HG02885 (cell line): ENCODE results near the gene CCDC112.
A peak's percentile ranks its signal among the peaks of the same experiment; 100 is the strongest.
"Not testable (repeated sequence)": the region's sequence is repeated elsewhere in the genome, so short reads cannot be mapped to it uniquely, and the experiment has no call there.

ENCODE experiments used
- ATAC-seq: cut with Tn5 transposase; IDR thresholded peaks from one replicate; pipeline ENCODE4 v1.9.1; 2021; ENCODE audit warnings: mild to moderate bottlenecking; ENCODE audit not compliant: unreplicated experiment, poor library complexity

Gene CCDC112

DNA sequence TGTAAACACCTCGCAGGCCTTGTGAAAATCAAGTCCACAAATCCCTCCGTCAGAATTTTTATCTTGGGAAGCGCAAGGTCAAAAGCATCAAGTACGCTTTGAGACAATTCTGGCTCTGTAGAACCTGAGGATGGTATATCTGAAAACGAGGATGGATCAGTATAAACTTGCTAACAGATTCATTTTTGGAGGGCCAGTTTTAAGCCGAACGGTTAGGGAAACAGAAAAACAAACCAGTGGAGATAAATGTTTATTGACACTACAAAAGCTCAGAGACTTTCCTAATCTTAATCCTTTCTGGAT, 33.4 kb downstream of the CCDC112 start:
- no peak for ATAC-seq

DNA sequence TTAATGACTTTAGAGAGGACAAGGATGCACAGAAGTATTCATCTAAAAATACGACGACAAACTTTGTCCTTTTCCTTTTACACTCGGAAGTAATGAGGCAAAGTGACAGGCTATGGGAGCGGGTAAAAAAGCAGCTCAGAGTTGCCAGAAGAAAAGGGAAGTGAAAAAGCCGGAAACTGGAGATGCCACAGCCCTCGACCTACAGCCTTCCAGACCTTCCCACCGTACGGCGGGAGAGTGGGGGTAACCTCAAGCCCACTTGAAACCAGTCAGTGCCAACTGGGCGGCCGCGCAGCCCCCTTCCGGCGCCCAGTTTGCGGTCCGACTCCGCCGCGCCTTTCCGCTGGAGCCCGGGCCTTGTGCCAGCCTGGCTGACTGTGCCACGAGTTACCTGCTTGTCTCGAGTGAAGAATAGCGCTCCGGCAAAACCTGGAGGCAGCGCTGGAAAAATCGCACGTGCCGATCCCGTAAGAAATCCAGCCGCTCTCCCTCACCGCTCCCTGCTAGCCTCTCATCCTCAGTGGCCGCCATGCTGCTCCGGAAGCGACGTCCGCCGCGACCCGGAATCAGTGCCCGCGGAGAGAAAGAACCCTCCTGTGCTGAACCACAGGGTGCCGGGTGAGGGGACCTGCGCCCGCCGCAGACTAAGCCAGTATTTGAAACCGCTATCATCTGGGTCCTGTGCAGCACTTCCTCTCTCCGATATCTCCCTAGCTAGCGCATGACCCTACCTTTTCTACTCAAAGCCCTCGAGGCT, 34.0 kb downstream of the CCDC112 start, which contains the start of gene PGGT1B:
Gene PGGT1B (minus strand): TSS at position 557 of the 757 bp plus-strand sequence. CDS start 26 bp downstream, at position 531.
- ATAC-seq: peak; percentile 91

DNA sequence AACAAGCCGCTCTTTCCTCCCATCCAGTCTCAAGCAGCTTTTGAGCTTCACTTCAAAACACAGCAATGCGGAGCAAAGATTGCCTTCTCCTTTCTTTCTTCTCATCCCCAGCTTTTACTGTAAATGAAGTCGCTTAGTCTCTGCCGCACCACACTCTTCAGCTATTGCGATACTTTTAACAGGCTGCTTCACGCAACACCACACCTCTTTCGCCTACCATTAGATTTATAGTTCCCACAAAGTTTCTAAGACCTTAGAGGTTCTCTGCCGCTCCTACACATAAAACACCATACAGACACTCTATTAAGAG, 34.5 kb downstream of the CCDC112 start:
- peak; percentile 58 for ATAC-seq

DNA sequence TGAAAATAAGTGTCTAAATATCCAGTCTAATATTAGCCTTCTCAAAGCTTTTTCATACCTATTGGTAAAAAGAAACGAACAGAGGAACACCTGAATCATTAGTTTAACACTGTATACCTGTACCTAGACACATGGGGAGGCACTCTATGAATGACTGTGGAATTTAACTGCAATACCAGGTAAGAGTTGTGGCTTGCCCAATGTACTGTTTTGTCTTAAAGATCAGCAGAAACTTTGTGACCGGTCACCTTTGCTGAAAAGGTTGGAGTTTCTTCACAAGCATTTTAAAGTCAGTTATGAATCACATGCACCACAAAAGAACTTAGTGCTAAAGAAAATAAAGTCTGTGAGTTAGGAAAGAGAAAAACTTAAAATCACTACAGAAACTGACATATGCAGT, 36.2 kb downstream of the CCDC112 start:
- no peak for ATAC-seq

DNA sequence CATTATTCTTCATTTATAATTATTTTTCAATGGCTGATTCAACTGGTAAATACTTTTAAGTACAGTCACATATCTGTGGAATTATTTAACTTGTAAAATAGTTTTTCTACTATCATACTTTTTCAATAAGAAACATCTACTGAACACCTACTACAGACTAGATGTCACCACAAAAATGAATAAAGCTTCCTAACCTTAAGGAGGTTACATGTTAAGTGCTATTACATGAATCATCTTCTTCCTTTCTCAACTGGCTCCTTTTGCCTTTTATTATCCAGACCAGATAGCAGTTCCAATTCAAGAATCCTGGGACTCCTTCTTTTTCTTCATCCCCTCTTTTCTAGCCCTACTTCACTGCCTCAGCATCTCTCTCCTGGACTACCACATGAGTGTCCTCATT, 38.5 kb downstream of the CCDC112 start:
- no peak for ATAC-seq

DNA sequence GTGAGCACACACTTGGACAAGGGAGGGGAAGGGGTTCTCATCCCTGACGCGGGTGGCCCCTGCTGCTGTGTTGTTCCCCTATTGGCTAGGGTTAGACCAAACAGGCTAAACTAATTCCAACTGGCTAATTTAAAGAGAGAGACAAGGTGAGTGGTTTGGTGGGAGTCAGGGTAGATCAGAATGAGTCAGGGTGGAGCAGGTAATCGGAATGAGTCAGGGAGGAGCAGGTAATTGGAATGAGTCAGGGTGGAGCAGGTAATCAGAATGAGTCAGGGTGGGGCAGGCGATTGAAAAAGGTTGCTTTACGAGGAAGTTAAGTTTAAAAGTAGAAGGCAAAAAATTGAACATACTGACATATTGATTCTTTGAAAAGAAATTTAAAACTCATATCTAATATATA, 47.1 kb downstream of the CCDC112 start:
- not testable (repeated sequence) for ATAC-seq

DNA sequence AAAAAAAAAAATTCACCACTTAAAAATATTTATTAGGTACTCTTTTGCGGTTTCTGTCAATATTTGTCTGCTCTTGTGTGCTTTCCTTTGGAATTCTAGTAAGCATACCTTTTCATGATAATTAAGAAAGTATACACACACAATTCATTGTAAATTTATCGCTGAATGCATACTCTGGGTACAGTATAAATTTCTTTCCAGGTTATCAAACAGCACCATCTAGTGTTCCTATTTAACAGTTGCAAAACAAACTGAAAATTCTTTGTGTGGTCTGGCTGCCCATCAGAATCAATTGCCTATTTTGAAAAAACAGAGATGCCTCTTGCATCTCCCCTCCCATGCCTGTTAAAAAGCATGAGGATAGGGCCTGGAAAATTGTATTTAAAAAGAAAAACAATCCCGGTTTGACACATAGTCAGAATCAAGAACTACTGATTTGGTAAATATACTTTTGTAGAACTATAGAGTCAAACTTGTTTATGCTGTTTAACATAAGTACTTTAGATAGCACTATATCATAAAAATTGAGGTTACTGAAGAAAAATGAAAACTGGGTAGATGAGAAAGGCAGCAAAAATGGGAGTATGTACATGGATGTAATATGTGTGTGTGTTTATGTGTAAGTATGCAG, 50.0 kb downstream of the CCDC112 start:
- peak; percentile 69 for ATAC-seq

DNA sequence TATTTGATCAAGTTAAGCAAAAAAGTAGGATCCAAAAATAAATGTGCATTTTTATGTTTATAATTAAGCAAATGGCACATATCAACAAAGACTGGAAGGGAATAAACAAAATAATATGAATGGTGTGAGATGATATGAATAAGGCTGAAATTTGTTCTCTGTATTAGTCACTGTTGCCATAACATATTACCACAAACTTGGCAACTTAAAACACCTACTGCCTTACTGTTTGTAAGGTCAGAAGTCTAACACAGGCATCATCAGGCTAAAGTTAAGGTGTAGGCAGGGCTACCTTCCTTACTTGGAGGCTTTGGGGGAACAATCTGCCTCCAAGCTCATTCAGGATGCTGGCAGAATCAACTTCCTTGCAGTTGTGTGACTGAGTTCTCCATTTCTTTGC, 53.0 kb downstream of the CCDC112 start:
- ATAC-seq: peak; percentile 82

DNA sequence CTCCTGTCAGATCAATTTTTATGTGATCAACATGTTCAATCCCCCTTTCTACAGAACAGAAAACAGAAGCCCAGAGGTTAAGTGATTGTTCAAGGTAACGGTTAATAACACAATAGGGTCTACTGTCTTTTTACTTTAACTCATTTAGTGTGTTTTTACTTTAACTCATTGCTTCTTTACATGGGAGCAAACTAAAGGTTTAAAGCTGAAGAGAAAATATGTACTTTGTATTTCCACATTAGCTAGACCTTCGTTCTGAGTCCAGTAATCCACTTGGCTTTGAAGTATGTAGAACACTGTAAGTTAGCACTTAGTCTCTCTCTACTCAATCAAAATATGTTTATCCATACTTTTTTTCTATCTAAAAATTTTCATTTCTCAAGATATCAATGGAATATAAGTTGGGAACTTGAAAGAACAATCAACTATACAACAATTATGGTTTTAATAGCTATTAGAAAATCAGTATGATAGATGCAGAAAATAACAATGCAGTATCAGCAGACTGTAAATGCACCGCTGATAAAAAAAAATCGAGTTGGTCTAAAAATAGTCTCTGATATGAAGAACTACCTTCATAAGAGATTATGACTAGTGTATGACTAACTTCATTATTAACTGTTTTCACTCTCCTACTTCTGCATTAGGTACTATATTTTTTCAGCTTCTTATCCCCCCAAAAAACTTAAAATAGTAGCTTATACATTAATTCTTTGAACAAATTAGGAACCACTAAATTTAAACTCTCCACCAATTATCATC, 54.4 kb downstream of the CCDC112 start:
- no peak for ATAC-seq

DNA sequence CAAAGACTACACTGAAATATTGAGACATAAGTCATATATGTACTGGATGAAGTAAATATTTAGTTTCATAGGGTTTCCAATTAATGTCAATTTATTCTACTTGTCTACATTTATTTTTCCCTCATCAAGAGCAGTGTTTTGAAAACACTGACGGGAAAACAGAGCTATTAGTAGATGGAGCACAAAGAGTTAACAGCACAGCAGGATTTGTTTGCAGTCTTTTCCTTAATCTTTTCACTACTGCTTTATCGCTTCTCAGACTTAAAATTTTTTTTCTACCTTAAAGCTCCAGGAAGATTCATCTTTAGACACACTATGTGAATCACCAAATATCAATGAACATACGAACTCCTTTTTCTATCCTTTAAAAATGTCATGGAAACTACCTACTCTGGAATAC, 59.4 kb downstream of the CCDC112 start:
- ATAC-seq: no peak

DNA sequence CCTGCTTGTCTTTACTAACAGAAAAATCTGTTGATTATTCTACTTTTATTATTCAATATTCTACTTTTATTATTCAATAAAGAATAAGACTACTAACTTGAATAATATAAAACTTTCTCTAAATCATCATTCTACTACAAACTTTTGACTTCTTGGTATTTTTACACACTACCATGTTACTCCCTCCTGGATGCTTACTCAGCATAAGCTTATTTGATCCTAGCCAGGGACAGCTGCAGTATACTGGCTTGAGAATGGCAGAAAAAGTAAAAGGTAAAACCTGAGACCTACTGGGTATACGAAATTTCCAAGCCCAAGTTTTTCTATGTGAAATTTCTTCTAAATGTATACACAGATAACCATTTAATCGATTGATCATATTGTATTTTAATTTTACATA, 59.9 kb downstream of the CCDC112 start:
- ATAC-seq: no peak

DNA sequence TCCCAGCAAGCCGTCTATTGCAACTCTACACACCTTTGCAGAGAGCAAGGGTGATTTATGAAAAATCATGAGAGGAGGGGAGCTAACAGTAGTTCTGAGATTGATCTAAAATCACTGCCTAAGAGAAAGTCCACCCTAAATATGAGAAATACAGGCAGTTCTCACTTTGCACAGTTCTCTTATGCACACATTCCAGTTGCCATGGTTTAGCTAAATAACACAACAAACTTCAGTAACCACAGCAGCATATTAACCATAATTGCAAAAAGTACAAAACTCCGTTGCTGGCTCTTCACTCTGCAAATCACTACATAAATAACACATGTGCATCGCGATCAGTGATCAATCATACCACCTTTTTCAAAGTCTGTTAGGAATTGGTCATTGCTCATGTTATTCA, 64.9 kb downstream of the CCDC112 start:
- ATAC-seq: no peak

DNA sequence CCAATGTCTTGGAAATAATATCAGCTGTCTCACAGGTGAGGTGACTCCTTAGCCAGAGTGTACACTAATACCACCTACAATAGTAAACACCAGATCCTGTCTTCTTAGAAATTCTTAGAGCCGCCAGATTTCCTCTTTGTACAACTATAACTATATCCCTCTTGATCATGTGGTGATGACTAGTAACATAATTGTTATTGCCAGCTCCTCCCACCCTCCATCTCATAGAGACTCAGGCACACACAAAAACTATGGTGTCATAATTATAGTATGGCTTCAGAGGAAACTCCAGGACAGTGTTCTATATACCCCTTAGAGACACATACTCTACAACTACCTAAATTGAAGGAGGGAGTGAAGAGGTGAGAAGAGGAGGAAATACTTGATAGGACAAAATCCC, 66.8 kb downstream of the CCDC112 start:
- no peak for ATAC-seq

DNA sequence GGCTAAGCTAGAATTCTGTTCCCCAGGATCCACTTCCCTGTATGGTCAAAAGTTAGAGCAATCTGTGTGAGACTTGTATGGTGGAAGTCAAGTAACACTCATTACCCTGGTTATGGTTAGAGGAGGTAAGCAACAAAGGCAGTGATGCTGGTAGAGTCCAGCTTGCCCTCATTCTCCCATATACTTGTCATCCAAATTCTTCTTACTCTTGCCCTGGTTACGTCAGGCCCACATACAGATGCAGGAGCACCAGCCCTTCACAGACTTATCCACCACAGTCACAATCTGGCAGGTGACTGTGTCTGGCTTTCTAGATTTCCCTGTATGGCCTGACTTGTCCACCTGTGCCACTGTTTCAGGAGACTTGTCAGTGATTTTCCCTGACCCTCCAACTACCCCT, 69.2 kb downstream of the CCDC112 start:
- no peak for ATAC-seq
